Prostate gland (tissue), 2 donors: ENCODE results near the gene SRRM3.

ENCODE experiments used
- CTCF ChIP-seq, 4 experiments: fragments of 200-600 bp in 2 of 4; fragments of 450-650 bp in 2 of 4; sonication (generic) in 2 of 4; IDR thresholded peaks; 1 replicate in 3 of 4; 2 replicates in 1 of 4; pipeline ENCODE4 v1.5.1; 2016 to 2019; ENCODE audit warnings: antibody characterized with exemption in 4 of 4, mild to moderate bottlenecking in 2 of 4, moderate library complexity in 2 of 4
- POLR2A ChIP-seq: fragments of 450-650 bp; IDR thresholded peaks from one replicate; pipeline ENCODE4 v1.6.1; 2016; ENCODE audit warnings: antibody characterized with exemption, mild to moderate bottlenecking

- TF ChIP-seq CTCF (IDR thresholded peaks at IDR 0.05) (no peak), POLR2A (no peak)
These were observed 134.4 kb downstream of the SRRM3 start for GRCh38 chr7:76336094-76336493.
